Activated CD4-positive, alpha-beta memory T cell treated with anti-CD3 and anti-CD28 coated beads for 36 hours (primary cell): Measurements from ENCODE around the gene TMEM33. TPM values are rescaled to one million over a fixed set of nuclear protein-coding genes. Genes with fewer than 3 reads are reported as not detected.

ENCODE experiments used
- CTCF ChIA-PET: fragments of 350-600 bp; sonication (Branson Sonifier 250); formaldehyde crosslinking; loops from one replicate; lab custom pipeline; 2021; ENCODE audit warnings: antibody characterized with exemption, inconsistent platforms; lab: Charles Lee
- POLR2A ChIA-PET: fragments of 350-600 bp; sonication (Branson Sonifier 250); formaldehyde crosslinking; loops from one replicate; lab custom pipeline; 2021; ENCODE audit warnings: antibody characterized with exemption; lab: Charles Lee
- DNase-seq: peaks from one replicate; pipeline ENCODE4 v3.0.0-alpha.2; 2020
- H3K27ac Mint-ChIP-seq: one replicate; pipeline ENCODE4 v1.8.0; 2021; ENCODE audit warnings: mixed read lengths
- H3K27me3 Mint-ChIP-seq: one replicate; pipeline ENCODE4 v1.8.0; 2021; ENCODE audit warnings: mixed read lengths
- H3K36me3 Mint-ChIP-seq: one replicate; pipeline ENCODE4 v1.8.0; 2021; ENCODE audit warnings: mixed read lengths
- H3K4me1 Mint-ChIP-seq: one replicate; pipeline ENCODE4 v1.8.0; 2021; ENCODE audit warnings: low read depth, mixed read lengths
- H3K4me3 Mint-ChIP-seq: one replicate; pipeline ENCODE4 v1.8.0; 2021; ENCODE audit warnings: mild to moderate bottlenecking, mixed read lengths
- H3K9me3 Mint-ChIP-seq: one replicate; pipeline ENCODE4 v1.8.0; 2021; ENCODE audit warnings: mixed read lengths
- intact Hi-C: fragments of 100-400 bp; cut with micrococcal nuclease; formaldehyde crosslinking; loops from one replicate; pipeline ENCODE4 v1.15.1; 2023
- total RNA-seq, 2 experiments: library from RNA; stranded (reverse); gene quantifications; one replicate each; pipeline ENCODE4 v1.2.3, GENCODE V29; 2021

TMEM33 gene
- total RNA-seq, 2 experiments from 2014 or later = 40.7 to 44.8 TPM

DNA sequence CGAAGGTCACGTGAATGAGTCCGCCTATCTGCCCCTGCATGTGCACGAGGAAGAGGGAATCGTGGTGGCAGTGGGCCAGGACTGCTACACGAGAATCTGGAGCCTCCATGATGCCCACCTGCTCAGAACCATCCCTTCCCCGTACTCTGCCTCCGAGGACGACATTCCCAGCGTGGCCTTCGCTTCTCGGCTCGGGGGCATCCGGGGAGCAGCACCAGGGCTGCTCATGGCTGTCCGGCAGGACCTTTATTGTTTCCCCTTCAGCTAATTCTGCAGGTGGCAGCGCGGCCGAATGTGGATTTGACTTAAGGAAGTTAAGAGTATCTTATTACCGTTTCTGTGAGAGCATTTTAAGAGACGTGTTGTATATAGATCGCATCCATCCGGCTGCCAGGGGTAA lies 47.5 kb downstream of the TMEM33 start:
- no peaks in the 10 kb centered on the region for H3K4me1 Mint-ChIP-seq
- DNase-seq = no peak
- H3K27ac Mint-ChIP-seq = no peak overlapping the region
- H3K36me3 Mint-ChIP-seq = no peaks in the 10 kb centered on the region
- no peak overlapping the region for H3K4me3 Mint-ChIP-seq
- H3K9me3 Mint-ChIP-seq = no peaks in the 10 kb centered on the region
- POLR2A ChIA-PET = no interaction called here
- peaks cover 1% of the 10 kb centered on the region for H3K27me3 Mint-ChIP-seq
- CTCF ChIA-PET = no interaction called here
- intact Hi-C loops = no loop called here

DNA sequence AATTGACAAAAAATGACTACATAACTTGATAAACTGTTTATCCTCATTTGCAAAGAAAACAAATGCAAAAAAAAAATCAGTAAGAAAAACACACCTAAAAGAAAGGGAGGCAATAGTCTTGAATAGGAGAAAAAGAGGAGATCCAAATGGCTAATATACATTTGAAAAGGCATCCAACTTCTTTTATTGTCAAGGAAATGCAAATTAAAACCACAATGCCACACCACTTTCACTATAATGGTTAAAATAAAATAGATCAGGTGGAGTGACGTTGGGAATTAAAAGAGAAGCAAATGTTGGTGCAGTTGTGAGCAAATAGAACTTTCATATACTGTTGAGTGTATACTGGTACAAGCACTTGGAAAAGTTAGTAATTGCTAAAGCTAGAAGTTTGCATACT lies 49.9 kb downstream of the TMEM33 start:
- no peak for DNase-seq
- Mint-ChIP-seq H3K4me1 (peaks cover 9% of the 10 kb centered on the region), H3K27me3 (peaks cover 1% of the 10 kb centered on the region), H3K9me3 (no peaks in the 10 kb centered on the region), H3K27ac (no peak overlapping the region), H3K36me3 (peaks cover under 1% of the 10 kb centered on the region), H3K4me3 (no peak overlapping the region)
- ChIA-PET CTCF (no interaction called here), POLR2A (no interaction called here)
- intact Hi-C loops = no loop called here

DNA sequence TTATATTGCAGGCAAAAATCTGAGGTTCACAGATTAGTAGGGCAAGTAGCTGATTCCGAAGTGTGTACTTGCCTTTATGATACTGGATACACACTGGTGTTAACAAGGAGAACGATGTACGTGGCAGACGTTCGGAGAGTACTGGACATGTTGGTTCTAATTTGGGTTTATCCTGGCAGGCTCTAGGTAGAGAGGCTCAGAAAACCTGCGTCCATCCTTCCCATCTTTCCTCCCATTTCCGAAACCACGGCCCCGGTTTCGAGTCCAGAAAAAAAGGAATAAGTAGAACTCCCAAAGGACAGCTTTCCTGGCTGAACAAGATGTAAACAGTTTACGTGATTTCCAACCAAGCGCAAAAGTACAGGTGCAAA lies 54.8 kb downstream of the TMEM33 start:
- no peaks in the 10 kb centered on the region for H3K9me3 Mint-ChIP-seq
- ChIA-PET CTCF (interaction anchor here (0.8 kb wide), 1 partner anchor 11 kb away, joined by 3 read pairs; no protein-coding TSS in a partner anchor), POLR2A (interaction anchor here (0.6 to 3.0 kb wide), 3 partner anchors 49 to 55 kb away, joined by 3 to 10 read pairs (median 3); partner anchors contain the start of gene TMEM33)
- H3K27me3 Mint-ChIP-seq = no peaks in the 10 kb centered on the region
- intact Hi-C loops = loop anchor here (1.0 kb wide), 1 partner anchor 55 kb away; the partner anchor contains the start of gene TMEM33
- peaks cover 4% of the 10 kb centered on the region for H3K36me3 Mint-ChIP-seq
- no peak for DNase-seq
- peaks cover 25% of the 10 kb centered on the region for H3K4me1 Mint-ChIP-seq
- peak overlapping the region; percentile 89 for H3K27ac Mint-ChIP-seq
- peak overlapping the region; percentile 98 for H3K4me3 Mint-ChIP-seq

DNA sequence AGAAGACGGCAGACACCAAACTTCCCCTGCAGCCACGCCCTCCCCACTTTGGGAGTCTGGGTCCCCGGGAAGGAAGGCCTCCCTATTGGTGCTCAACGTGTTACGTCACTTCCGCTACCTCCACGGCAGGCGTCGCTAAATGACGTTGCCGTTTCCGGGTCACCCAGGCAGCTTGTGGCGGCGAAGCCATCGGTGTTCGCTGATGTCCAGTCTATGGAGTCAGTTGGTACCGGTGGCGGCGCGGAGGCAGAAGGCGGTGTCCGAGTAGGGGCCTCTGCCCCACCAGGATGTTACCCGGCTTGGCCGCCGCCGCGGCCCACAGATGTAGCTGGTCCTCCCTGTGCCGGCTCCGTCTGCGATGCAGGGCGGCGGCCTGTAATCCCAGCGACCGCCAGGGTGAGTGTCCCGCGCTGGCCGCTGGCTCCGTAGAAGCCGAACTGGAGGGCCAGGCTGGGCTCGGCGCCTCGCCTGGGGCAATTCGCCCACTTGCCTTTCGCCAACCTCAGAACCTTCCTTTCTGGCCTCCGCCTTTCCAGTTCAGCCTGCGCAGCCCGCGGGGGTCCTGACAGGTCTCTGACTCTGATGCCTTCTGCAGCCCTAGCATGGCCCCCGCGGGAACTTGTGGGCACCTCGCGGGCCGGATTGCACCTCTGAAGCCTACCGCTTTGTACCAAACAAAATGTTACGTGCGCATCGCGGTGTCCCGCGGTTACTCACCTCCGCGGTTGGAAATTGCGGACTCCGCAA lies 55.3 kb downstream of the TMEM33 start, which contains the start of gene SLC30A9:
Gene SLC30A9 (plus strand): TSS at position 166 of the 747 bp plus-strand sequence. CDS start 122 bp downstream, at position 288.
- peak within 1 kb of the TSS; percentile 98 for H3K4me3 Mint-ChIP-seq
- peak; percentile 96 for DNase-seq
- peaks cover 28% of the 10 kb centered on the region for H3K4me1 Mint-ChIP-seq
- H3K36me3 Mint-ChIP-seq = peaks cover 4% of the 10 kb centered on the region
- no peaks in the 10 kb centered on the region for H3K9me3 Mint-ChIP-seq
- peak within 1 kb of the TSS; percentile 89 for H3K27ac Mint-ChIP-seq
- ChIA-PET CTCF (interaction anchor here (0.8 kb wide), 1 partner anchor 10 kb away, joined by 3 read pairs; no protein-coding TSS in a partner anchor), POLR2A (interaction anchor here (0.6 to 3.0 kb wide), 2 partner anchors 50 to 55 kb away, joined by 3 to 10 read pairs; partner anchors contain the start of gene TMEM33)
- intact Hi-C loops = loop anchor here (1.0 kb wide), 1 partner anchor 55 kb away; the partner anchor contains the start of gene TMEM33
- no peaks in the 10 kb centered on the region for H3K27me3 Mint-ChIP-seq

DNA sequence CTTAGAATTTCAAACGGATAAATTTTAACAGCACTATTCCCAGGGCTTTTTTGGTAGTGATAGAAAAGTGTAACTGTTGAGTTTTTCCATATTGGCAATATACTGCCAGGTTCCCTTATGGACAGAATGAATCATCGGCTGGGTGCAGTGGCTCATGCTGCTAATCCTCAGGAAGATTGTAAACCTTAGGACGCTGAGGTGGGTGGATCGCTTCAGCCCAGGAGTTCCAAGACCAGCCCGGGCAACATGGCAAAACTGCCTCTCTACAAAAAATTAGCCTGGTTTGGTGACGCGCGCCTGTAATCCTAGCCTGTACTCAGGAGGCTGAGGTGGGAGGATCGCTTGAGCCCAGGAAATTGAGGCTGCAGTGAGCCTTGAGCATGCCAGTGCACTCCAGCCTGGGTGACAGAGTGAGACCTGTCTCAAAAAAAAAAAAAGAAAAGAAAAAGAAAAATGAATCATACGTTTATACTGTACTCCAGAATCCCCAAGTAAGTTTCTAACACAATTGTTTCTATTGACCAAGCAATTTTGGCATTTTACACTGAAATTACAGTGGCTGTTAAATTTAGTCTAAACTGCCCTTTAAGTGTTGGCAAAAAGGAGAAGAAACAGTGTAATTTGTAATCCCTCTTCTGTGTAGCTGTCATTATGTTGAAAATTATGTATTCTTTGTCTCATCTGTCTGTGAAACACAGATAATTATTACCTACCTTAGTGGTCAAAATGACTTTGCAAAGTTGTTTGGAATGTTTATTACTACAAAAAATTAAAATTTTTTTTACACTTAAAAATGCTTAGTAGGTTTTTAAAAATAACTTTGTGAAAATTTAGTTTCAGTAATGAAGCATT lies 56.9 kb downstream of the TMEM33 start:
- H3K36me3 Mint-ChIP-seq = peaks cover 4% of the 10 kb centered on the region
- CTCF ChIA-PET = no interaction called here
- no peaks in the 10 kb centered on the region for H3K9me3 Mint-ChIP-seq
- no peak for DNase-seq
- H3K4me3 Mint-ChIP-seq = peak overlapping the region; percentile 98
- peaks cover 28% of the 10 kb centered on the region for H3K4me1 Mint-ChIP-seq
- intact Hi-C loops = no loop called here
- no peaks in the 10 kb centered on the region for H3K27me3 Mint-ChIP-seq
- no peak overlapping the region for H3K27ac Mint-ChIP-seq
- POLR2A ChIA-PET = interaction anchor here (3.0 kb wide), 1 partner anchor 57 kb away, joined by 10 read pairs; the partner anchor contains the start of gene TMEM33

DNA sequence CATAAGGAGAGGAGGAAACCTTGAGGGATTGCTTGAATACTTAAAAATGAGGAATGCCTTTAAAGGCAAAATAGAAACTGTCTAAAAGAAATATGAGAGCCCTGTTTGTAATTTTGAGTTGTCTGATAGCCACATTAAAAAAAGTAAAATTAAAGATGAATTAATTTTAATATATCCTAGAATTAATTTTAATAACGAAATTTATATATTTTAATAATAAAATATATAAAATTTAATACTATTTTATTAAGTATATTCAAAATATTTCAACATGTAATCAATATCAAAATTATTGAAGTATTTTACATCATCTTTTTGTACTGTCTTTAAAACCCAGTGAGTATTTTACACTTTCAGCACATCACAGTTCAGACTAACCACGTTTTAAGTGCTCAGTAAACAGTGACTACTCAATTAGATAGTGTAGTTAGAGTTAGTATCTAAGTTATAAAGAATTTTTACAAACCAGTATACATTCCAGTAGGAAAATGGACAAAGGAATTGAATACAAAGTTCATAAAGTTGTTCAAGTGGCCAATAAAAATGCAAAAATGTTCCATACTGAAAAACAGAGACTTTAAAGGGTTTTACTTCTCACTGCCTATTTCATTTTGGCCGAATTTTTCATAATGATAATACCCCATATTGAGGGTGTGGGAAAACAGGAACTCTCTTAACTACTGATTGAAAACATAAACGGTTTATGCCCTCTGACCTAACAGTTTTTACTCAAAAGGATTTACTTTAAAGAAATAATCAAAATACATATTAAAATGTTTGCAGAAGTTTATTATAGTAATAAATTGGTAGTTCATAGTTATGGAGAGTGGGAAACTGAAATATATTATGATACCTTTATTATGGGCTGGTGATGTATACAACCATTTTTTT lies 58.0 kb downstream of the TMEM33 start:
- Mint-ChIP-seq H3K9me3 (no peaks in the 10 kb centered on the region), H3K4me3 (no peak overlapping the region), H3K27ac (no peak overlapping the region), H3K4me1 (peaks cover 31% of the 10 kb centered on the region), H3K27me3 (no peaks in the 10 kb centered on the region), H3K36me3 (peaks cover 7% of the 10 kb centered on the region)
- ChIA-PET CTCF (no interaction called here), POLR2A (no interaction called here)
- DNase-seq = no peak
- intact Hi-C loops = no loop called here

DNA sequence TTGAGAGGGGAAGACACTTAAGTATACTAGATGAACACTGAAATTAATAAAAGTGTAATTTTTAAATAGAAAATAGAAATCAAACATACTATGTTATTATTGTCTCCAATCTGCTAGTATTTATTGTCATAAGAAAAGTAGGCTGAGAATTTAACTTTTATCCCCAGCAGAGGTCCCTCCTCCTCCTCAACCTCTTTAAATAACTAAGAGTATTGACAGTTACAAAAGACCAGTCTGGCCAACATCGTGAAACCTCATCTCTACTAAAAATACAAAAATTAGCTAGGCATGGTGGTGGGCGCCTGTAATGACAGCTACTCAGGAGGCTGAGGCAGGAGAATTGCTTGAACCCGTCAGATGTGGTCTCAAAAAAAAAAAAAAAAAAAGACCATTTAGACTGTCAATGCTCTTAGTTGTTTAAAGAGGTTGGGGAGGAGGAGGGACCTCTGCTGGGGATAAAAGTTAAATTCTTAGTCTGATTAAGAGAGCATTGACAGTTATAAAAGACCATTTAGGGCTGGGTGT lies 59.3 kb downstream of the TMEM33 start:
- DNase-seq = no peak
- peaks cover 25% of the 10 kb centered on the region for H3K4me1 Mint-ChIP-seq
- no peak overlapping the region for H3K4me3 Mint-ChIP-seq
- intact Hi-C loops = no loop called here
- H3K36me3 Mint-ChIP-seq = peaks cover 7% of the 10 kb centered on the region
- no peak overlapping the region for H3K27ac Mint-ChIP-seq
- ChIA-PET POLR2A (no interaction called here), CTCF (interaction anchor here (1.0 kb wide), 1 partner anchor 13 kb away, joined by 3 read pairs; the partner anchor contains the start of gene DCAF4L1)
- H3K27me3 Mint-ChIP-seq = no peaks in the 10 kb centered on the region
- H3K9me3 Mint-ChIP-seq = no peaks in the 10 kb centered on the region

DNA sequence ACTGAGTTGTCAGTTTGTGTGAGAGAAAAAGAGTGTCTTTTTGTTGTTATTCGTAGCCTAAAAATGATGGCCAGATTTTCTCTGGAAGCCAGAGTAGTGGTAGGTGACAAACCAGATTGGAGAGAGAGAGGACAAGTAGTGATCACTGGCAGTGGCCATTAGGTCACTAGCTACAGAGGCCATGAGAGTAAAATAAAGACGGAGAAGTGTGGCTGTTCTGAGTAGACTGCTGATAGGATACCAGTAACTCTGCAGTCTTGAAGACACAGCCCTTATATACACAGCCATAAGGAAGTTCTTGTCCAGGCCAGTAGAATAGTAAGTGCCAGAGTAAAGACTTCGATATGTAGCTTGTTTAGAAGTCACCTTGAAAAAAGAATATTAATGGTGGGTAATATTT lies 62.8 kb downstream of the TMEM33 start:
- DNase-seq = no peak
- POLR2A ChIA-PET = interaction anchor here (0.6 kb wide), 1 partner anchor 656 kb away, joined by 3 read pairs; no protein-coding TSS in a partner anchor
- Mint-ChIP-seq H3K4me3 (no peak overlapping the region), H3K9me3 (no peaks in the 10 kb centered on the region), H3K36me3 (peaks cover 12% of the 10 kb centered on the region), H3K4me1 (peaks cover 14% of the 10 kb centered on the region), H3K27me3 (no peaks in the 10 kb centered on the region), H3K27ac (no peak overlapping the region)
- CTCF ChIA-PET = no interaction called here
- intact Hi-C loops = no loop called here

DNA sequence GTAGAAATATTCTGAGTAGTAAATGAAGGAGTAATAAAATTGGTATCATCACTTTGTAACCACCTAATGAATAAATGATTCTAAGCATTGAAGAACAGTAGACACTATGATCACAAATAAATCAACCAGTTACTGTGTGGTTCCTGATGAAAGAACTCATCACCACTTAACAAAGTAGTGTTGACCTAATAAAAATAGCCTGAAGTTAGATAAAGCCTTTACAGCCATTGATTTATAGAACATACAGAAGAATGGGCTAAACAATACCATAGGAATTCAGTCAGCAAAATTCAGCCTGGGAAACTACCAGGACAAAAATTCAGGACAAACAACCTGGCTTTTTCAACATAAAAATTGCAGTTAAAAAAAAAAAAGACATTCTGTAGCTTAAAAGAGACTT lies 64.1 kb downstream of the TMEM33 start:
- no peak overlapping the region for H3K27ac Mint-ChIP-seq
- H3K4me1 Mint-ChIP-seq = peaks cover 22% of the 10 kb centered on the region
- no peak overlapping the region for H3K4me3 Mint-ChIP-seq
- peaks cover 24% of the 10 kb centered on the region for H3K36me3 Mint-ChIP-seq
- CTCF ChIA-PET = interaction anchor here (0.6 kb wide), 1 partner anchor 155 kb away, joined by 4 read pairs; no protein-coding TSS in a partner anchor
- no peak for DNase-seq
- intact Hi-C loops = no loop called here
- H3K27me3 Mint-ChIP-seq = no peaks in the 10 kb centered on the region
- no peaks in the 10 kb centered on the region for H3K9me3 Mint-ChIP-seq
- POLR2A ChIA-PET = no interaction called here

DNA sequence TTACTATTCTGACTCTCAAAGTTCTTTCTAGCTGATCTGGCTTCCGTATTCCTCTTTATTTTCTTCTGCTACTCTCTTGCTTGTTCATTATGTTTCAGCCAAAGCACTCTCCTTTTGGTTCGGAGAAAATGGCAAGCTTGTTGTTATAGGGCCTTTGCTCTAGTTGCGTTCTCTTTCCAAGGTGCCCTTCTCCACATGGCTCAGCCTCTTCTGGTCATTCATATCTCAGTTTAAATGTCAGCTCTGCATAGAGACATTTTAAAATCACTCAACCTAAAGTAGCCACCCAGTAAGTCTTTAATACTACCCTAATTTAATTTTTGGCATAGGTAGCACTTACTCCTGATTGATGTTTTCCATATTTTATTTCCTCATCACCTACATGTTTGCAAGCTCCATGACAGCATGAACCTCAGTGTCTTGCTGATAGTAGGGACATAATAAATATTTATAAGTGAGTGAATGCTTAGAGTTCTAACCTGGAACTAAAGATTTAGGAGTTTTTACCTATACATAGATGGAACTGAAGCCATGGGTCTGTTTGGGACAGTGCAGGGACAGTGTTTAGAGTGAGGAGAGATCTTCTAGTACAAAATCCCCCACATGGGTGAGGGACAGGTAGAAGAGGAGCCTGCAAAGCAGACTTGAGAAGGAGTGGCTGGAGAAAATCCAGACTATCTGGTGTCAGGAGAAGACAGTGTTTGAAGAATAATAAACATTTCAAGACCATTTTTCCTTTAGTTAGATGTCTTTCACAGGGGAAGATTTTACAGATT lies 73.0 kb downstream of the TMEM33 start:
- CTCF ChIA-PET = no interaction called here
- DNase-seq = no peak
- POLR2A ChIA-PET = no interaction called here
- intact Hi-C loops = no loop called here
- H3K4me1 Mint-ChIP-seq = peaks cover 16% of the 10 kb centered on the region
- no peak overlapping the region for H3K27ac Mint-ChIP-seq
- no peak overlapping the region for H3K4me3 Mint-ChIP-seq
- no peaks in the 10 kb centered on the region for H3K9me3 Mint-ChIP-seq
- H3K36me3 Mint-ChIP-seq = peaks cover 40% of the 10 kb centered on the region
- H3K27me3 Mint-ChIP-seq = no peaks in the 10 kb centered on the region
